GM18867 (cell line): ENCODE measurements around the gene HCN4.
"Not testable (repeated sequence)": the region's sequence is repeated elsewhere in the genome, so short reads cannot be mapped to it uniquely, and the experiment has no call there.

ENCODE experiments used
- ATAC-seq: cut with Tn5 transposase; IDR thresholded peaks from one replicate; pipeline ENCODE4 v1.9.1; 2021; ENCODE audit warnings: mild to moderate bottlenecking, moderate library complexity; ENCODE audit not compliant: unreplicated experiment

The HCN4 gene

DNA sequence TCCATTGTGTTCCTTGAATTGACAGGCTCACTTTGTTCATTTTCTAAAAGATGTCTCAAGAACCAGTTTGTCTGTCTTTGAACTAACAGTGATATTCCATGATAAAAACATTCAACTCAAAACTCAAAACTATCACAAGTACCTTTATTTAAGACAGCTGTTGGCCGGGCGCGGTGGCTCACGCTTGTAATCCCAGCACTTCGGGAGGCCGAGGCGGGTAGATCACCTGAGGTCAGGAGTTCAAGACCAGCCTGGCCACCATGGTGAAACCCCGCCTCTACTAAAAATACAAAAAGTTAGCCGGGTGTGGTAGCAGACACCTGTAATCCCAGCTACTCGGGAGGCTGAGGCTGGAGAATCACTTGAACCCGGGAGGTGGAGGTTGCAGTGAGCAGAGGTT lies 68.5 kb downstream of the HCN4 start:
- ATAC-seq: not testable (repeated sequence)

DNA sequence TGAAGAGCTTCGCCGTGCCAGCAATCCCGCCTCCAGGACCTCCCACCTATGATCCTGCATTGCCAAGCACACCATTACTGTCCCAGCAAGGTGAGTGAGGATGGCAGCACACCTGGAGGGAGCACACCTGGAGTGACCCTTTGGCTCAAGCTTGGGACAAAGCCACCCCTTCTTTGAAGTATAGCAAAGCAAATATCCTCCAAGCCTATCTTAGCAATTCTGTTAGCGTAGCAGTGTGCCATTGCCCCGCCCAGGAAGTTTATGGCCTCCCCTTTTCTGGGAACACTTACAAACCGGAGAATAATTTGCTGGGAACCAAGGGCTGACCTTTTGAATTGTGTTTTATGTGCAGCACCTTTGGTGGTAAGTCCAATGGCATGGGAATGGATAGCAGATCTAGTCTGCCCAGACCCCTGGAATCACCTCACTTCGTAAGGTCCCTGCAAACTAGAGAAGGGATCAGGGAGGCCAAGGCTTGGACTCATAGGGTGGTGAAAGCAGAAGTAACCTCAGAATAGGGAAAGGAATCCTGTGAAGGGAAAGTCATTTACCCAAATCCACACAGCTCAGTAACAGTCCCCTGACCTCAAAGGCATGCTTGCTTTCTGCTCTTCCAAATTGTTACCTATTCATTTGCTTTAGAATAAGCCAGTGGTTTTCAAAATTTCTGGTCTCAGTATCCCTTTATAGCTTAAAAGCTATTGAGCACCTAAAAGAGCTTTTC lies 70.1 kb downstream of the HCN4 start:
- no peak for ATAC-seq

DNA sequence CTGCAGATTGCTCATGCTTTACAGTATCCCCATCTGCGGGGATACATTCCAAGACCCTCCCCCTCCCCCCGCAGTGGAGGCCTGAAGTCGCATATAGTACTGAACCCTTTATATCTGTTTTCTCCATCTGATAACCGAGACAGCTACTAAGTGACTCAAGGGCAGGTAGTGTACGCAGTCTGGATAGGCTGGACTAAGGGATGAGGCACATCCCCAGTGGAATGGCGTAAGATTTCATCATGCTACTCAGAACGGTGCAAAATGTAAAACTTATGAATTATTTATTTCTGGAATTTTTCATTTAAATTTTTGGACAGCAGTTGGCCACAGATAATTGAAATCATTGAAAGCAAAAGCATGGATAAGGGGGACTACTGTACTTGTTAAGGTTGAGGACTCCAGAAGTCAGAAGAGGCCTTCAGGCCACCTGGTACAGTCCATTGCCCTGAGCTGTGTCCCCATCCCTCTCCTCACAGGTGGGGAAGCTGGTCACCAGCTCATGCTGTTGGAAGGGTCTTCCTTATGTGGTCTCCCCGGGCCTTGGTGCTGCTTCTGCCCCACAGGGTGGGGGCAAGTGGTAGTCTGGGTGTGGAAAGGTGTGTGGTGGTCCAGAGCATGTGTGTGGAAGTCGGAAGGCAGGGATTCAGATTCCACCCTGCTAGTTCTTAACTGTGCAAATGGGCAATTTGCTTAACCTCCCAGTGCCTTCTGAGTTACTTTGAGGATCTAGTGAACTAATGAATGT lies 72.0 kb downstream of the HCN4 start:
- no peak for ATAC-seq

GRCh38 chr15:73295630-73296286 lies 73.0 kb downstream of the HCN4 start:
- no peak for ATAC-seq

DNA sequence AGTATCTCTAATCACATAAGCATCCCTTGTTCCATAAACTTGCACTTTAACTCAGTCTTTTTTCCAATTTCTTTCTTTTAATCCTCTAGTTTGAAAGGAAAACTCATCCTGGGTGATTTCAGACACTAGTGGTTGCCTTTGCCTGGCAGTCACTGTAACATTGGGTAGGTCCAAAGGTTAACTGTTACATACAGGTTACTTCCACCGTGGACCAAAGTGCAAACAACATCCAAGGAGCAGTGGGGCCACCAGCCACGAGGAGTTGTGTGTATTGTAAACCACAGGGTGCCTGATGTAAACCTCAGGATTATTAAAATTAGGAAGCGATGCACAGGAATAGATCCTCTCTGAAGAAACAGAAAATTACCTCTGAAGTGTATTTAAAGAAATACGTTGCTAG lies 75.0 kb downstream of the HCN4 start:
- ATAC-seq: no peak

DNA sequence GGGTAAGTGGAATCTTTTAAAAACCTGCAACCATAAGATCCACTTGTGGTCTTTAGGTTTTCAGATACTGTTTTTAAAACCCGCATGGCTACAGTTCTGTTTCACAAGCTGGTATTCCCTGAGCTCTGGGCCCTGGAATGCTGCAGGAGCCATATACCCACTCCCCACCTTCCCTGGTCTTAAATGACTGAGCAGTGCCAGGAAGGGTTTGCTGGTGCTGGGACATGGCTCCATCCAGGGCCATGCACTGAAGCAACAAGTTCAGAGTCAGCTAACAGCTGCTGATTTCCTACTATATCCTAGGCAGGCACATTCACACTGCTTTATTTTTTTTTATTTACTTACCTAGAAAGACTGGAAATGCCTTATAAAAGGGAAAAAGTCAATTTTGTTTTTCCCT lies 77.3 kb downstream of the HCN4 start:
- no peak for ATAC-seq

GRCh38 chr15:73287019-73287418 lies 81.7 kb downstream of the HCN4 start:
- ATAC-seq: no peak

DNA sequence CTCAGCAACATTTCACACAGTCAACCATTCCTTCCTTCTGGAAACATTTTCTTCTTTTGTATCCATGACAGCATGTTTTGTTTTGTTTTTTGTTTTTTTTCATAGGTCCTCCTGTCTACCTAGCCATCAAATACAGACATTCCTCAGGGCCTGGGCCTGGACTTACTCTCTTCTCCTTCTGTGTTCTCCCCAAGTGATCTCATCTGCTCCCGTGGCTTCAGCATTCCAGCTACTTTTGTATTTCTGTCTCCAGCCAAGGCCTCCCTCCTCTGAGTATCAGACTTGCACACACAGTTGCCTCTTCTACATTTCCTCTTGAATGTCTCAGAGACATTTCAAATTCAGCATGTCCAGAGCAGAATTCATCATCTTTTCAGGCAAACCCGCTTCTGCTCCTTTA lies 82.4 kb downstream of the HCN4 start:
- ATAC-seq: no peak

DNA sequence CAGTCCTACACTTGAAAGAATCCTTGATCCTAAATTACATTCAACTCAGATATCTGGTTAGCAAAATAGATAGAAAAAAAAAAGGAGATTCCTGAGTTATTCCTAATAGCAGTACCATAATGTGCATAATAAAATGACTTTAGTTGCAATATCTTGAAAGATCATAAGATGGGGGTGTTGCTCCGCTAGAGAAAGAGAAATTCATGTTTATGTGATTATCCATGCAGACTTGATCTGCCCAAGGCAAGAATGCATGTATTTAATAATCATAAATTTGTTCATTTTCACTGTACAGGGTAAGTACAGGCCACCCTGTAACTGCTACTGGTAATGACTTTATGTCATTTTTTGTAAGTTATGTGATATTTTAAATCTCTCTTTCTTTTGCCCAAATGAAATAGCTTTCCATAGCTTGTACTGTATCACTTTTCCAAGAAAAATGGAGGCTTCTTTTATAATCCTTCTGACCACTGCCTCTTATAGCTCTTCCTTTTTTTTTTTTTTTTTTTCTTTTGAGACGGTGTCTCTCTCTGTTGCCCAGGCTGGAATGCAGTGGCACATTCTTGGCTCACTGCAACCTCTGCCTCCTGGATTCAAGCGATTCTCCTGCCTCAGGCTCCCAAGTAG lies 84.6 kb downstream of the HCN4 start:
- no peak for ATAC-seq

GRCh38 chr15:73283366-73283962 lies 85.3 kb downstream of the HCN4 start:
- ATAC-seq: no peak

GRCh38 chr15:73282567-73283365 lies 86.0 kb downstream of the HCN4 start:
- ATAC-seq: no peak

DNA sequence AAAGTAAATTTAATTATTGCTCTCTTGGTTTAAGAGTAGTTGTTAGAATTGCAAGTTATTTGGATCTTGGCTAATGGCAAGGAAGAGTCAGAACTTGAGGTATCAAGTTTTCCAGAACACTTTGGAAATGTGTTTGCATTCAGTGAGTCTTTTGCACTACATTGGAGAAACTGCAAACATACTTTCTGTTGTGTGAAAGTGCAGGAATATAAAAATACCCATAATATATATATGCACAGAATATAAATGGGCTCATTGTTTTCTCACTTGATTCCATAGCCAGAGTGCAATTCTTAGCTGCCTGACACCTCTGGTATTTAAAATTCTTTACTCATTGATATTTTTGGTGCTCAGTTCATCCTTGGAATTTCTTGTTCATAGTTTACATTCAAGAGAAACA lies 92.9 kb downstream of the HCN4 start:
- ATAC-seq: no peak

GRCh38 chr15:73273181-73274002 lies 95.4 kb downstream of the HCN4 start:
- no peak for ATAC-seq

DNA sequence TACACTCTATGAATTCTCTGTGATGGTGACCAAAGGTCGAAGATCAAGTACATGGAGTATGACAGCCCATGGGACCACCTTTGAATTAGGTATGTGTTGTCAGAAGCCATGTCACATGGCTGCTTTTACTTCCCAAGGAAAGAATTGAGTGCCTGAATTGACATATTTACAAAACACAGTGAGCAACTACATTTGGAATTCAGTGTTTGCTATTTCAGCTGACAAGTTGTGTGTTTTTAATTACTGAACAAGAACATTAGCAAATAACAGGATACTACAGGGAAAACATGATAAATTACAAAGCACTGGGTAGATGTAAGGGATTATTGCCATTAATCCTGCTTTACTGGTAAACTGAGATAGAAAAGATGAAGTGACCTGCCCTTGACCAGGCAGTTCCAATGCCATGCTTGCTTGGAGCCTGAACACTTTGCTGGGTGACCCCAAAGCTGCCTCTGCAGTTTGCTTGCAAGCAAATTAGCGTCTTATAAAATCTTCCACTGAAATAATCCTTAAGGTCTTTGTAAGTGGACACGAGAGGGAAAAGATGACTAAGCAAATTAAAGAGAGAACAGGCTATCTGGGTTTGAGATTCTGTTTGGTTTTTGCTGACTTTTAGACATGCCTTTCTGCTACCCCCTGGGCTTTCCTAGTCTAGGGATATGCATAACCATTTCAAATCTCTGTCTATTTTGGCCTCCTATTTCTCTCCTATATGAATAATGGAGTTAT lies 98.2 kb downstream of the HCN4 start:
- ATAC-seq: no peak
